GM19239 (cell line): ENCODE results near the gene SLC19A2.

Experiments
- DNase-seq: peaks from one replicate; pipeline ENCODE4 v3.0.0; 2011; ENCODE audit warnings: low spot score; ENCODE audit not compliant: insufficient read length
- FAIRE-seq: peaks from 2 replicates; lab custom pipeline; 2011; peaks lifted over from hg19 to GRCh38; lab: Jason Lieb, UNC

The SLC19A2 gene

DNA sequence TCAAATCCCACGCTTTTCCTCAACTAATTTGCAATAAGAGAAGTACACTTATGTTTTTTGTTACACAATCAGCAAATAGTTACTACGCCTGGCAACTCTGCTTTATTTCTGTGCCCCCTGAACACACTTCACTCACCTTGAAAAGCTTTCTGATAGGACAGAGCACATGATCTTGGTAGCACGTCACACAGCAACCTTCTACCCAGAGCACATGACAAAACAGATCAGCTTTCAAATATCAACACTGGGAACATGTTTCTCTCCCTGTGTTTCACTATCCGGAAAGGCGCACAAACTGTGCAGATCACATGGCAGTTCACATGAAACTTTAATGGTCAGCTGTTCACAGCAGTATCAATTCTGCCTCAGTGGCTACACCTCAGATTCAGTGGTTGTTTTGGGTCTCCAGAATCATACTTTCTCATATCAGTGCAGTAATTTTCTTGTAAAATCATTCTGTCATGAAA, 2.2 kb downstream of the SLC19A2 start:
- FAIRE-seq (no peak), DNase-seq (no peak)

DNA sequence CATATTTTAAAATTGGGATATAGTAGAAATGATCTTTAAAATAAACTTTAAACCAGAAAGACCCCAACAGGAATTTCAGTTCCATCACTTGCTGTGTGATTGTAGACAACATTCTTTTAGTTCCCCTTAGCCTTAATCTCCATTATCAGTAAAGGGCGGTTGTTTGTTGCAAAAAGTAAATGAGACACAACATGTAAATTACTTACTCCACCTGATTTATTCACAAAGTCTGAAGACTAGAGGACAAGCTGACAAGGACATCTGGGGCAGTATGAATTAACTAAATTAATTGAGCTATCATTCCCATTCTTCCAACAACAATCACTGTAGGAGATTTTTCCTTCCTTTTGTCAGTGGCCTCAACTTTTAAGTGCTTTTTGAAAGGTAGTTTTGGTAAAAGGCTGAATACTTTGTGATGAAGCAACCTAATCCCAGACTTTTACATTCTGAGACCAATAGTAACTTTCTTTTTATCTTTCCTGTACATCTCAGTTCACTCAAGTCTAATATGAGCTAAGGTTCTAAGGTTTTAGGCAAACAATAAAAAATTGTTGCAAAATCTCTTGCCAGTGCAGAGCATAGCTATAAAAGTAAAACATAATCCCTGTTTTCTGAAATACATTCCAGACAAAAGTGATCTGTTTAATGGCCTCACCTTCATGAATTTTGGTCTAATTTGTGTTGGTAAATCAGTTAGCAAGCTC, 6.2 kb downstream of the SLC19A2 start:
- FAIRE-seq (no peak), DNase-seq (no peak)

GRCh38 chr1:169478094-169478672, 7.6 kb downstream of the SLC19A2 start:
- FAIRE-seq (no peak), DNase-seq (no peak)

- DNase-seq (no peak), FAIRE-seq (no peak)
These were observed 9.8 kb downstream of the SLC19A2 start for GRCh38 chr1:169475806-169476387.

DNA sequence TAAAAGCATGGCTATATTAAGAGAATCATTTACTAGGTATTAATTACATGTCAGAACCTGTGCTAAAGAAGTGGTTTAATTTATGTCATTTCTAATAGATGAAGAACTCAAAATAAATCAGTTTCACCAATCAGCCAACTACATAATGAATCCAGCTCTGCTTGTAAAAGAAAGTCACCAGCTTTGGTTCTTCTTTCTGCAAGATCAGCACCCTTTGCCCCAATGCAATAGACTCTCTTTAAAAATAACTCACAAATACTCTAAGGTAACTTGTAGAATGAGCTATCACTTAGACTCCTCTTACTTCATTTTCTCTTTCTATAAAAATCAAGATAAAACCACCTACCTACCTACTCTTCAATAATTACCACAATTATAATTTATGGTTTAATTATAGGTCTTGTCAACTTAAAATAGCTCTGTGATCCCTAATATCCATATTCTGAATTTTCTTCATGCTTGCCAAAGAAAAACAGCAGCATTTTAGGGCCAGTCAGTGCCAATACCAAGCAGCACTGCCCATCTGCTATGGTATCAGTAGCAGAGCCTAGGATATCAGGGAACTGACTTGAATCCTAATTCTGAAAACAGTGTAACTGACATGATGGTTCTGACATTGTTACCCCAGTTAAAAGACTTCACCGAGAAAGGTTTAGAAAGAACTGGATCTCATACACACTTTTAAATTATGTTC, 11.3 kb downstream of the SLC19A2 start:
- no peak for FAIRE-seq
- no peak for DNase-seq

DNA sequence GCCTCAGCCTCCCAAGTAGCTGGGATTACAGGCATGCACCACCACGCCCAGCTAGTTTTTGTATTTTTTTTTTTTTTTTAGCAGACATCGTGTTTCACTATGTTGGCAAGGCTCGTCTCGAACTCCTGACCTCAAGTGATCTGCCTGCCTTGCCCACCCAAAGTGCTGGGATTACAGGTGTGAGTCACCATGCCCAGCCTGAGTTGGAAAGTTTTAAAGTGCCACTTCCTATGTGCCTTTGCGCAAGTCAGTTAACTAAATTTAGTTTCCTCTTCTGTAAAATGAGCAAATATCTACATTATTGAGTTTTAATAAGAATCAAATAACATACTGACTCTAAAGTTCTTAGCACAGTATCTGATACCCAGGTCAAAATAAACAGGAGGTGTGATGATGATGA, 12.4 kb downstream of the SLC19A2 start:
- FAIRE-seq, result no peak
- DNase-seq, result no peak

- FAIRE-seq, result no peak
These were observed 13.0 kb downstream of the SLC19A2 start for GRCh38 chr1:169472738-169473137.

DNA sequence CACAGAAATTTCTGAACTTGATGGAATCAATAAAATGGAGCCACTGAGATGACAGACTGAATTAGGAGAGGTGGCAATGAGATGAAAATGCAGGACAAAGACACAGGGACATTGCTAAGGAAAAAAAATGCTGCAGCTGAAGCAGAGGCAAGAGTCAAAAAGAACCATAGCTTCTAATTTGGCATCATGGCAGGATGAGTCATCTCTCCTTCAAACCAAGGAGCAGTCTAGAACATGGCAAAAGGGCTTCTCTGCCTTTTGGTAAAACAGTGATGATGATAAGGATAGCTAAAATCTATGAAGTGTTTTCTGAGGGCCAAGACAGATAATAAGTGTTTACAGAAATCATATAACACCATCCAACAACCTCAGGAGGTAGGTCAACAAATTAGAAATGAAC, 16.8 kb downstream of the SLC19A2 start:
- no peak for DNase-seq
- FAIRE-seq, result no peak

More at GRCh38 chr1:169472738-169473137, 13.0 kb downstream of the SLC19A2 start:
- no peak for DNase-seq

DNA sequence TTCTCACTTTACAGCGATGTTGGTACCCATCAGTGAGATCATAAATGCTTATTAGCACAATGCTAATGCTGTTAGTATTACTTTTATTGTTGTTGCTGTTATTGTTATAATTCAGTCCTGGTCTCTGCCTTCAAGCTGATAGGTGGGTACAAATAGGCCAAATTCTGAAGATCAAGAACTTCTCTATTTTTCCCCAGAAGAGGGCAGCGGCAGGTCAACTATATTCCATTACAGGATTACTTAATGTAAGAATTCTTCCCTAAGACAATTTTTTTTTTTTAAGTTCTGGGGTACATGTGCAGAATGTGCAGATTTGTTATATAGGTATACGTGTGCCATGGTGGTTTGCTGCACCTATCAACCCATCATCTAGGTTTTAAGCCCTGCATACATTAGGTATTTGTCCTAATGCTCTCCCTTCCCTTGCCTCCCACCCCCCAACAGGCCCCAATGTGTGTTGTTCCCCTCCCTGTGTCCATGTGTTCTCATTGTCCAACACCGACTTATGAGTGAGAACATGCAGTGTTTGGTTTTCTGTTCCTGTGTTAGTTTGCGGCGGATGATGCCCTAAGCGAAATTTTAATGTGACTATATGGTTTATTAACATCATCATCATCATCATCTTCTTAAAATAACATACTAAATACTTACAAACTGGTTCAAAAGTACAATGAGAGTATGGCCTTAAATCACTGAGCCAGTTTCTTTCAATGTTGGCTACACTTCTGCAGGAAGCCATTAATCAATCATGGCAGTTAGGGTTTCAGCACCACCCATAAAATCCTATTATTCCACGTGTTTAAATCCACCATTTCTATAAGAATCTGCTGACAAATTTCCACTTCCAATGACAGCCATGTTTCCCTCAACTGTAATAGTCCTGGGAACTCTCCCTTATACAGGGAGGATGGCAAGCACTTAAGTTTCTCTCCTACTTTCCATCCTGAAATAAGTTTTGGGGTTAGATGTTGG, 19.2 kb downstream of the SLC19A2 start:
- DNase-seq, result no peak
- FAIRE-seq, result peak; percentile 49

DNA sequence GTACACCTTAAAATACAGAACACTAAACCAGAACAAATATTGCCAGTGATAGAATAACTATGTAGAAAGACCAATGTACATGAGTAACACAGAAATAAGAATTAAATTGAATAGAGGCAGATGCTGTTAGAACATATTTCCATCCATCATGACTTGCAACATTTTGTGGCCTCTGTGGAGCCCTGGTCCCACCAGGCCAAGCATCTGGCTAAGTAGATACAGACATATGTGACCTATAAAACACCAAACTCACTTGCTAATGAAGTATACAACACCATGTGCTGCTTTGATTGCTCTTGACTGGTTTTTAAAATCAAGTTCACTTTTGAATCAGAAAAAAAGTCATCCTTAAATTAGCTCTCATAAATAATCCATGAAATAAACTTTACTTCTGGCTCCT, 20.5 kb downstream of the SLC19A2 start:
- no peak for DNase-seq
- FAIRE-seq, result no peak

DNA sequence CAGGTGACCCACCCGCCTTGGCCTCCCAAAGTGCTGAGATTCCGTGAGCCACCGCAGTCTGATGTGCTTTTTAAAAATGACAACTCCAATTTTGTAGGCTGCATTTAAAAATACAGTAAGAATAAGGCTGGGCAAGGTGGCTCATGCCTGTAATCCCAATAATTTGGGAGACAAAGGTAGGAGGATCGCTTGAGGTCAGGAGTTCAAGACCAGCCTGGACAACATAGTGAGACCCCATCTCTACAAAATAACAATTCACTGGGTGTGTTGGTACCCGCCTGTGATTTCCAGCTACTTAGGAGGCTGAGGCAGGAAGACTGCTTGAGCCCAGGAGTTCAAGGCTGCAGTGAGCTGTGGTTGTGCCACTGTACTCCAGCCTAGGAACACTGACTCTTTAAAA, 23.4 kb downstream of the SLC19A2 start:
- no peak for FAIRE-seq
- no peak for DNase-seq

GRCh38 chr1:169461390-169462000, 24.2 kb downstream of the SLC19A2 start:
- FAIRE-seq, result no peak
- DNase-seq, result no peak

GRCh38 chr1:169460191-169460833, 25.4 kb downstream of the SLC19A2 start:
- FAIRE-seq, result no peak

GRCh38 chr1:169457443-169457842, 28.3 kb downstream of the SLC19A2 start:
- no peak for DNase-seq

More at GRCh38 chr1:169460191-169460833, 25.4 kb downstream of the SLC19A2 start:
- no peak for DNase-seq

DNA sequence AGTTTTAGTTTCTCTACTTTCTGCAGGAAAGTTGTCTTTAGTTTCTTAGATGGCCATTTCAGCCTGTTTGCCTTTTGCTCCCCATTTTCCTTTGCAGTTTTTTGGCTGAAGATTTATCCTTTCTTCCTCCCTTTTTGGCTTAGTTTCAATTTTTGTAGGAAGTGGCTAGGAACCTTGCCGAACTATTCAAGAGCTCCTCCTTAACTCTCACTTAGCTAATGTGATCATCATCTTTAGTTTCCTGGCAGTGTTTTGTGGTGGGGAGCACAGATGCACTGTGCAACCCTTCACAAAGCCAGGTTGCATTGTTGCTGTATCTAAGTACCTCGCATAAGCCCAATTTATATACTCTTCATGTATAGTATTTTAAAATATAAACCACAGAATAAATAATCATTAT, 29.7 kb downstream of the SLC19A2 start:
- DNase-seq, result no peak
- FAIRE-seq, result no peak

More at GRCh38 chr1:169457443-169457842, 28.3 kb downstream of the SLC19A2 start:
- no peak for FAIRE-seq

DNA sequence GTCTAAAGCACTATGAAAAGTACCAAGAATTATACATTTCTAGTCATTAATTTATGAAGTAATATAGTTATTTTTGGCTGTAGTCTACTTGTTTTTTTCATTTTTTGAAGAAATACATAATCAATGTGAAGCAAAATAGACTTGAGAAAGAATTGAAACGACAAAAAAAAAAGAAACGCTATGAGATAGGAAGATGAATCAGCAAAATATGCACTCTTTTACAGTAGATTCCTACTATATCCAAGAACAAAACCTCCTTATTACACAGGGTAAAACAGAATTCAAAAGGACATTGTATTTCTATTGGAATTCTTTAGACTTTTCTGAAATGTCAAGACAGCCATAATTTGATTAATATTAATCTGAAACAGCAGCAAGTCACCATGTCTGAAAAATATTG, 32.8 kb downstream of the SLC19A2 start:
- FAIRE-seq (no peak), DNase-seq (no peak)

- DNase-seq (no peak), FAIRE-seq (no peak)
These were observed 34.4 kb downstream of the SLC19A2 start for GRCh38 chr1:169451218-169451824.

- no peak for FAIRE-seq
- no peak for DNase-seq
These were observed 41.8 kb downstream of the SLC19A2 start for GRCh38 chr1:169443923-169444322.
